ENCODE results near the gene INPP5J. TPM values are rescaled to one million over a fixed set of nuclear protein-coding genes. Genes with fewer than 3 reads are reported as not detected.

INPP5J gene
- total RNA-seq, 4 donors from 2014 or later, result 0.54 to 5.3 (median 2.1) TPM

DNA sequence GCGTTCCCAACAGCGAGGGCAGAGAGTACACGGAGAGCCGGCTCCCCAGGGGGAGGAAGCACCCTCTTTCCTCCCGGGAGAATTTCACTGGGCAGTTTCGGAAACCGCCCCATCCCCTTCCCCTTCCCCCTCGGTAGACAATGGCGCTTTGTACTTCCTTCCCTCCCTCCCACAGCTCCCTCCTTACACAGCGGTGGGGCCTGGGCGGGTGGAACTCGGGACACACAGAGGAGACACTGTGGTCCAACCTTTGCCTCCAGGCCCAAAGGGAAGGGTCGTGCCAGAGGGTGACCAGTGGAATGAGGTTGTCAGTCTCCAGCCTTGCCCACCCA, 37.3 kb upstream of the INPP5J start:
- Histone ChIP-seq H3K36me3 (peaks cover 0 to 37% of the 10 kb centered on the region in 2 donors), H3K4me3 (peak overlapping the region; percentile 76 to 89), H3K27ac (peak overlapping the region; percentile 89 to 100 (median 98)), H3K9me3 (no peaks in the 10 kb centered on the region), H3K4me1 (peaks cover 0 to 91% (median 62%) of the 10 kb centered on the region in 3 donors), H3K27me3 (no peaks in the 10 kb centered on the region)
- 0% methylated on average over 1 of the region's 13 CpGs; no CpG with 5 or more reads in 1 of the 2 donors for WGBS, 2 donors (ENCODE audit: low coverage in 1 of 2)
- ATAC-seq, result no peak
- TF ChIP-seq, protein P1, sequence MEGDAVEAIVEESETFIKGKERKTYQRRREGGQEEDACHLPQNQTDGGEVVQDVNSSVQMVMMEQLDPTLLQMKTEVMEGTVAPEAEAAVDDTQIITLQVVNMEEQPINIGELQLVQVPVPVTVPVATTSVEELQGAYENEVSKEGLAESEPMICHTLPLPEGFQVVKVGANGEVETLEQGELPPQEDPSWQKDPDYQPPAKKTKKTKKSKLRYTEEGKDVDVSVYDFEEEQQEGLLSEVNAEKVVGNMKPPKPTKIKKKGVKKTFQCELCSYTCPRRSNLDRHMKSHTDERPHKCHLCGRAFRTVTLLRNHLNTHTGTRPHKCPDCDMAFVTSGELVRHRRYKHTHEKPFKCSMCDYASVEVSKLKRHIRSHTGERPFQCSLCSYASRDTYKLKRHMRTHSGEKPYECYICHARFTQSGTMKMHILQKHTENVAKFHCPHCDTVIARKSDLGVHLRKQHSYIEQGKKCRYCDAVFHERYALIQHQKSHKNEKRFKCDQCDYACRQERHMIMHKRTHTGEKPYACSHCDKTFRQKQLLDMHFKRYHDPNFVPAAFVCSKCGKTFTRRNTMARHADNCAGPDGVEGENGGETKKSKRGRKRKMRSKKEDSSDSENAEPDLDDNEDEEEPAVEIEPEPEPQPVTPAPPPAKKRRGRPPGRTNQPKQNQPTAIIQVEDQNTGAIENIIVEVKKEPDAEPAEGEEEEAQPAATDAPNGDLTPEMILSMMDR (IDR thresholded peaks at IDR 0.05), result no peak
- TF ChIP-seq EP300 (IDR thresholded peaks at IDR 0.05) (no peak), POLR2AphosphoS5 (IDR thresholded peaks at IDR 0.05) (no peak), POLR2A (IDR thresholded peaks at IDR 0.05) (no peak)

DNA sequence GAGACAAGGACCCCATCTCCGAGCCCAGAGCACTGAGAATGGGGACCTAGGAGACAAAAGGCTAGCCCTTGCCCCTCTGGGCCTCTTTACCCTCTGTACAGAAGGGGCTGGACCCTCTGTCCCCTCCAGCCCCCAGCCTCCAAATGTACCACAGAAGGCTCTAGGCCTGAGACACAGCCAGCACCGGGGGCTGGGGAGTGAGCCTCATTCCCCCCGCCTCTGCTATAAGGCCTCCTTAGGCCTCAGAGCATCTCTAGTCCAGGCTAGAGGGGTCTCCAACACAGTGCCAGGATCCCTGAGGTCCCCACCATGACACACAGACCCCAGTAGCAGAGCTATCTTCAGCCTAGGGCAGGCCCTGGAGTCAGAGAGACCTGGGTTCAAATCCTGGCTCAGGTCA, 36.8 kb upstream of the INPP5J start:
- TF ChIP-seq POLR2AphosphoS5 (IDR thresholded peaks at IDR 0.05) (no peak), POLR2A (IDR thresholded peaks at IDR 0.05) (no peak), EP300 (IDR thresholded peaks at IDR 0.05) (no peak)
- TF ChIP-seq, protein P1 (IDR thresholded peaks at IDR 0.05), result no peak
- Histone ChIP-seq H3K36me3 (peaks cover 0 to 41% of the 10 kb centered on the region in 2 donors), H3K4me3 (peak overlapping the region in 1 of 2 donors; percentile 89), H3K27ac (peak overlapping the region; percentile 89 to 100 (median 98)), H3K9me3 (no peaks in the 10 kb centered on the region), H3K4me1 (peaks cover 0 to 91% (median 60%) of the 10 kb centered on the region in 3 donors), H3K27me3 (no peaks in the 10 kb centered on the region)
- WGBS, 2 donors (ENCODE audit: low coverage in 1 of 2), result no CpG with 5 or more reads among the region's 3 CpGs
- no peak for ATAC-seq

DNA sequence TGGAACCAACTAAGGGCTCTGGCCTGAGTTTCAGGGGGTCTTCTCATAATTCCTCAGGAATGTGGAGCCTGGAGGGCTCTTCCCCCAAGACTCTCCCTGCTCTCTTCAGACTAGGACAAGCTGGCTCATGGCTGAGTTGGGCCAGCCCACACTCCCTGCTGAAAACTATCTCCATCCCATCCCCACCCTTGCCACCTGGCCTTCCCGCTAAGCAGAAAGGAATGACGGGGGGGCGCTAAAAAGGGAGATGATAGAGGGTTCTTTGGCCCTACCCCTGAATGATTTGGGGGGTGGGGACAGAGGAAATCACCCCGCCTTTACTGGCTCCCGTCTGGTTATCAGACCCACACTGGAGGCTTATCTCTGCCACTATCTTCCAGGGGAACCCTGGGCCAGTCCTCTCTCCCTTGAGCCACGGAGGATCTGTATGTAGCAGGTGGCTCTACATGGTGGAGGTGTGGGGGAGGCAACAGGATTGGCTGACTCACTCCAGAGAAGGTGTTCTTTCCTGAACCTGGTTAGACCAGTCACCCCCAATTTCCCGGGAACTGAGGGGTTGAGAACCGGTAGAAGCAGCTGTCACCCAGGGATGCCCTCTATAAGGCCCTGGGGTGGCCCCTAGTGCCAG, 35.9 kb upstream of the INPP5J start:
- Histone ChIP-seq H3K36me3 (peaks cover 0 to 50% of the 10 kb centered on the region in 2 donors), H3K9me3 (no peaks in the 10 kb centered on the region), H3K4me1 (peaks cover 0 to 98% (median 60%) of the 10 kb centered on the region in 3 donors), H3K27me3 (no peaks in the 10 kb centered on the region), H3K27ac (peak overlapping the region; percentile 89 to 100 (median 98)), H3K4me3 (peak overlapping the region in 1 of 2 donors; percentile 65)
- TF ChIP-seq POLR2A (IDR thresholded peaks at IDR 0.05) (no peak), EP300 (IDR thresholded peaks at IDR 0.05) (no peak), POLR2AphosphoS5 (IDR thresholded peaks at IDR 0.05) (no peak)
- TF ChIP-seq, protein P1 (IDR thresholded peaks at IDR 0.05), result no peak
- no peak for ATAC-seq
- 57% methylated on average over 3 of the region's 8 CpGs; no CpG with 5 or more reads in 1 of the 2 donors for WGBS, 2 donors (ENCODE audit: low coverage in 1 of 2)

DNA sequence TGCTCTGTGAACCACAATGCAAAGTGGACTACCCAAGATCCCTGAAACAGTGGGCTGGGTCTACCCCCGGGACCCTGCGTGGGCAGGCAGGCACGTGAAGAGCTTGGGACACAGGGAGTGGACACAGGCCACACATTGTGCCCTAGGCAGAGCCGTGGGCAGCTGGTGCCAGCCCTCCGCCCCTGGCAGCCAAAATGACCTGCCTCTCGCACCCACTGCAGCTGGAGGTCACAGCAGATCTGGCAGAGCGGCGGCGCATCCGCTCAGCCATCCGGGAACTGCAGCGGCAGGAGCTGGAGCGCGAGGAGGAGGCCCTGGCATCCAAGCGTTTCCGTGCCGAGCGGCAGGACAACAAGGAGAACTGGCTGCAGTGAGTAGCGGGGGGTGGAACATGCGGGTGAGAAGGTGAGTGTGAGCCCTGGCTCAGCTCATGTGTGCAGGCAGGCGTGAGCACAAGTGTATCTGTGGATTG, 35.0 kb upstream of the INPP5J start:
- ATAC-seq, result no peak
- Histone ChIP-seq H3K27me3 (no peaks in the 10 kb centered on the region), H3K4me1 (peaks cover 0 to 98% (median 57%) of the 10 kb centered on the region in 3 donors), H3K9me3 (no peaks in the 10 kb centered on the region), H3K4me3 (peak overlapping the region in 1 of 2 donors; percentile 65), H3K27ac (peak overlapping the region; percentile 89 to 100 (median 98)), H3K36me3 (peaks cover 0 to 60% of the 10 kb centered on the region in 2 donors)
- TF ChIP-seq, protein P1 (IDR thresholded peaks at IDR 0.05), result no peak
- TF ChIP-seq POLR2AphosphoS5 (IDR thresholded peaks at IDR 0.05) (peak; percentile 54), POLR2A (IDR thresholded peaks at IDR 0.05) (no peak), EP300 (IDR thresholded peaks at IDR 0.05) (no peak)
- no CpG with 5 or more reads among the region's 21 CpGs for WGBS, 2 donors (ENCODE audit: low coverage in 1 of 2)
